ENCODE results near the gene CFAP61. TPM values are rescaled to one million over a fixed set of nuclear protein-coding genes. Genes with fewer than 3 reads are reported as not detected.
"Not testable (repeated sequence)": the region's sequence is repeated elsewhere in the genome, so short reads cannot be mapped to it uniquely, and the experiment has no call there.

CFAP61 gene
- total and polyA plus RNA-seq, 7 experiments from 2014 or later: not detected

- Histone ChIP-seq H3K9me3 (ENCODE audit: control insufficient read depth in 2 of 3, low read length in 3 of 3) (no peaks in the 10 kb centered on the region), H3K36me3 (ENCODE audit: control insufficient read depth in 2 of 3, insufficient read depth in 3 of 3, low read length in 3 of 3) (no peaks in the 10 kb centered on the region), H3K27me3 (ENCODE audit: control insufficient read depth in 2 of 2, insufficient read depth in 2 of 2, low read length in 2 of 2) (no peaks in the 10 kb centered on the region), H3K27ac (ENCODE audit: low read depth, low read length) (no peak overlapping the region), H3K4me1 (ENCODE audit: control insufficient read depth in 2 of 2, insufficient read depth in 2 of 2, low read length in 2 of 2) (no peaks in the 10 kb centered on the region), H3K4me3 (ENCODE audit: low read length) (no peak overlapping the region)
- no peak overlapping the region for H3K27ac Mint-ChIP-seq
- ATAC-seq (no peak), DNase-seq (no peak)
- no peaks in the 10 kb centered on the region for H3K36me3 Mint-ChIP-seq
- peaks cover 0 to 13% (median 2%) of the 10 kb centered on the region in 11 donors for H3K9me3 Mint-ChIP-seq
- ChIA-PET POLR2A (no interaction called here), CTCF (no interaction called here)
- no peak overlapping the region for H3K4me3 Mint-ChIP-seq
- H3K27me3 Mint-ChIP-seq: peaks cover 11 to 25% (median 18%) of the 10 kb centered on the region in 5 donors
- H3K4me1 Mint-ChIP-seq: no peaks in the 10 kb centered on the region
- intact Hi-C loops (cut with micrococcal nuclease): no loop called here
Observed at GRCh38 chr20:20213526-20214121, 161.3 kb downstream of the CFAP61 start.

GRCh38 chr20:20214757-20215275 lies 162.5 kb downstream of the CFAP61 start:
- H3K9me3 ChIP-seq (ENCODE audit: control insufficient read depth in 2 of 3, low read length in 3 of 3): no peaks in the 10 kb centered on the region
- H3K27me3 Mint-ChIP-seq: peaks cover 11 to 23% (median 16%) of the 10 kb centered on the region in 5 donors
- no peak overlapping the region for H3K27ac Mint-ChIP-seq
- DNase-seq: no peak
- intact Hi-C loops (cut with micrococcal nuclease): no loop called here
- H3K4me3 Mint-ChIP-seq: no peak overlapping the region
- POLR2A ChIA-PET: no interaction called here
- H3K9me3 Mint-ChIP-seq: peaks cover 0 to 23% (median 5%) of the 10 kb centered on the region in 11 donors
- no peaks in the 10 kb centered on the region for H3K4me1 ChIP-seq (ENCODE audit: control insufficient read depth in 2 of 2, insufficient read depth in 2 of 2, low read length in 2 of 2)
- H3K36me3 ChIP-seq (ENCODE audit: control insufficient read depth in 2 of 3, insufficient read depth in 3 of 3, low read length in 3 of 3): no peaks in the 10 kb centered on the region
- H3K36me3 Mint-ChIP-seq: no peaks in the 10 kb centered on the region
- no peak overlapping the region for H3K27ac ChIP-seq (ENCODE audit: low read depth, low read length)
- H3K4me1 Mint-ChIP-seq: no peaks in the 10 kb centered on the region
- CTCF ChIA-PET: no interaction called here
- H3K4me3 ChIP-seq (ENCODE audit: low read length): no peak overlapping the region
- ATAC-seq: no peak
- H3K27me3 ChIP-seq (ENCODE audit: control insufficient read depth in 2 of 2, insufficient read depth in 2 of 2, low read length in 2 of 2): no peaks in the 10 kb centered on the region

GRCh38 chr20:20215976-20216727 lies 163.8 kb downstream of the CFAP61 start:
- no peaks in the 10 kb centered on the region for H3K9me3 ChIP-seq (ENCODE audit: control insufficient read depth in 2 of 3, low read length in 3 of 3)
- Mint-ChIP-seq H3K27ac (no peak overlapping the region), H3K9me3 (peaks cover 0 to 23% (median 5%) of the 10 kb centered on the region in 11 donors), H3K27me3 (peaks cover 11 to 18% (median 13%) of the 10 kb centered on the region in 5 donors), H3K4me1 (no peaks in the 10 kb centered on the region), H3K4me3 (no peak overlapping the region), H3K36me3 (no peaks in the 10 kb centered on the region)
- POLR2A ChIA-PET: no interaction called here
- no peaks in the 10 kb centered on the region for H3K4me1 ChIP-seq (ENCODE audit: control insufficient read depth in 2 of 2, insufficient read depth in 2 of 2, low read length in 2 of 2)
- H3K27ac ChIP-seq (ENCODE audit: low read depth, low read length): no peak overlapping the region
- CTCF ChIA-PET: no interaction called here
- no peaks in the 10 kb centered on the region for H3K36me3 ChIP-seq (ENCODE audit: control insufficient read depth in 2 of 3, insufficient read depth in 3 of 3, low read length in 3 of 3)
- peak; percentile 89 for ATAC-seq
- no peaks in the 10 kb centered on the region for H3K27me3 ChIP-seq (ENCODE audit: control insufficient read depth in 2 of 2, insufficient read depth in 2 of 2, low read length in 2 of 2)
- no peak for DNase-seq
- intact Hi-C loops (cut with micrococcal nuclease): no loop called here
- no peak overlapping the region for H3K4me3 ChIP-seq (ENCODE audit: low read length)

GRCh38 chr20:20216941-20217340 lies 164.6 kb downstream of the CFAP61 start:
- no peak for DNase-seq
- no peak overlapping the region for H3K4me3 Mint-ChIP-seq

GRCh38 chr20:20217621-20218020 lies 165.3 kb downstream of the CFAP61 start:
- H3K9me3 ChIP-seq (ENCODE audit: control insufficient read depth in 2 of 3, low read length in 3 of 3): no peaks in the 10 kb centered on the region
- no peaks in the 10 kb centered on the region for H3K4me1 Mint-ChIP-seq
- H3K27ac Mint-ChIP-seq: no peak overlapping the region
- no peak overlapping the region for H3K4me3 ChIP-seq (ENCODE audit: low read length)
- intact Hi-C loops (cut with micrococcal nuclease): no loop called here
- H3K9me3 Mint-ChIP-seq: peaks cover 0 to 23% (median 5%) of the 10 kb centered on the region in 11 donors
- H3K36me3 Mint-ChIP-seq: no peaks in the 10 kb centered on the region
- no peaks in the 10 kb centered on the region for H3K36me3 ChIP-seq (ENCODE audit: control insufficient read depth in 2 of 3, insufficient read depth in 3 of 3, low read length in 3 of 3)
- no peaks in the 10 kb centered on the region for H3K4me1 ChIP-seq (ENCODE audit: control insufficient read depth in 2 of 2, insufficient read depth in 2 of 2, low read length in 2 of 2)
- DNase-seq (no peak), ATAC-seq (no peak)
- POLR2A ChIA-PET: no interaction called here
- H3K27ac ChIP-seq (ENCODE audit: low read depth, low read length): no peak overlapping the region
- H3K27me3 ChIP-seq (ENCODE audit: control insufficient read depth in 2 of 2, insufficient read depth in 2 of 2, low read length in 2 of 2): no peaks in the 10 kb centered on the region
- H3K27me3 Mint-ChIP-seq: peaks cover 9 to 33% (median 22%) of the 10 kb centered on the region in 5 donors
- H3K4me3 Mint-ChIP-seq: no peak overlapping the region
- CTCF ChIA-PET: no interaction called here

More at GRCh38 chr20:20216941-20217340, 164.6 kb downstream of the CFAP61 start:
- Mint-ChIP-seq H3K27ac (no peak overlapping the region), H3K27me3 (peaks cover 9 to 26% (median 19%) of the 10 kb centered on the region in 5 donors), H3K4me1 (no peaks in the 10 kb centered on the region), H3K9me3 (peaks cover 0 to 23% (median 5%) of the 10 kb centered on the region in 11 donors), H3K36me3 (no peaks in the 10 kb centered on the region)
- CTCF ChIA-PET: no interaction called here
- Histone ChIP-seq H3K9me3 (ENCODE audit: control insufficient read depth in 2 of 3, low read length in 3 of 3) (no peaks in the 10 kb centered on the region), H3K27me3 (ENCODE audit: control insufficient read depth in 2 of 2, insufficient read depth in 2 of 2, low read length in 2 of 2) (no peaks in the 10 kb centered on the region), H3K4me3 (ENCODE audit: low read length) (no peak overlapping the region), H3K4me1 (ENCODE audit: control insufficient read depth in 2 of 2, insufficient read depth in 2 of 2, low read length in 2 of 2) (no peaks in the 10 kb centered on the region), H3K27ac (ENCODE audit: low read depth, low read length) (no peak overlapping the region), H3K36me3 (ENCODE audit: control insufficient read depth in 2 of 3, insufficient read depth in 3 of 3, low read length in 3 of 3) (no peaks in the 10 kb centered on the region)
- POLR2A ChIA-PET: no interaction called here
- ATAC-seq: no peak
- intact Hi-C loops (cut with micrococcal nuclease): no loop called here

GRCh38 chr20:20218106-20218505 lies 165.8 kb downstream of the CFAP61 start:
- Mint-ChIP-seq H3K9me3 (peaks cover 0 to 23% (median 5%) of the 10 kb centered on the region in 11 donors), H3K27me3 (peaks cover 14 to 38% (median 22%) of the 10 kb centered on the region in 5 donors)
- CTCF ChIA-PET; H3K27ac Mint-ChIP-seq; H3K4me1 ChIP-seq (ENCODE audit: control insufficient read depth in 2 of 2, insufficient read depth in 2 of 2, low read length in 2 of 2); H3K4me3 Mint-ChIP-seq; POLR2A ChIA-PET; intact Hi-C loops (cut with micrococcal nuclease); H3K36me3 ChIP-seq (ENCODE audit: control insufficient read depth in 2 of 3, insufficient read depth in 3 of 3, low read length in 3 of 3); H3K36me3 Mint-ChIP-seq; H3K4me3 ChIP-seq (ENCODE audit: low read length); DNase-seq; H3K27ac ChIP-seq (ENCODE audit: low read depth, low read length); H3K9me3 ChIP-seq (ENCODE audit: control insufficient read depth in 2 of 3, low read length in 3 of 3); ATAC-seq; H3K27me3 ChIP-seq (ENCODE audit: control insufficient read depth in 2 of 2, insufficient read depth in 2 of 2, low read length in 2 of 2); H3K4me1 Mint-ChIP-seq: not testable (repeated sequence)

All from naive thymus-derived CD4-positive, alpha-beta T cell (primary cell).